GM23248 (cell line): Measurements from ENCODE around the gene SKI.

Experiments used
- EZH2 ChIP-seq: fragments of 200-600 bp; sonication (generic); IDR thresholded peaks from 2 replicates; pipeline ENCODE4 v1.6.1; 2018; ENCODE audit warnings: antibody characterized with exemption, mild to moderate bottlenecking; ENCODE audit not compliant: insufficient read depth, poor library complexity, severe bottlenecking
- EZH2phosphoT487 ChIP-seq: fragments of 200-600 bp; sonication (generic); IDR thresholded peaks from 2 replicates; pipeline ENCODE4 v1.6.1; 2018; ENCODE audit warnings: antibody characterized with exemption, moderate library complexity, mild to moderate bottlenecking, low read depth; ENCODE audit not compliant: insufficient read depth

DNA sequence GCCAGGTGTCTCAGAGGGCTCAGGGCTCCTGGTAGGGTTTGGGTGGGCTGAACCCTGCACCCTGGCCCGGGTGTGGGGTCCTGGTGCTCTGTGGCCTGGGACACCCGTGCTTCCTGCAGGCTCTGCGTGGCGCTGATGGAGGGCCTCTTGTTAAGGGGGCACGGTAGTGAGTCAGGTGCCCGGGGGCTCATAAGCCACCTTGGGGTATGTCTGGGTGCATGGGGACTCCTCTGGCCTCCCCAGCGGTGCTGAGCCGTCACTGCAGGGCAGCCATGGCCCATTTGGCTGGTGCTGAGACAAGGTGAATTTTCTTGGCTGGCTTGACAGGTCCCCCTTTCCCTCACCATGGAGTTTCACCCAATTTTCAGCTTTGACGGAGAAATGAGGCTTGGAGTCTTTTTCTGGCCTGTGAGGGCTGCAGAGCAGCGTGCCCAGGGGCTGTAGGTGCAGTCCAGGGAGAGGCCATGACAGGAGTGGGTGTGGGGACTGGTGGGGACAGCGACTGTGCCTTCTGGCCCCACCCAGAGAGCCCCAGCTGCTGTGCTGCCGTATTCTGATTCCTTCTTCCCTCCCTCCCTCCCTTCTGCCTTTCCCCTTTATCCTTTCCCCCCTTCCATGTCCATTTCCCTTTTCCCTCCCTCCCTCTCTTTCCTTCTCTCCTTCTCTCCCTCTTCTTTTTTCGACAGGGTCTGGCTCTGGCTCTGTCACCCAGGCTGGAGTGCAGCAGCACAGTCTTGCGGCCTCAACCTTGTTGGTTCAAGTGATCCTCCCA is 40.4 kb downstream of the SKI start:
- TF ChIP-seq EZH2phosphoT487: no peak
- TF ChIP-seq EZH2: no peak
